Ovary (tissue), 9 donors: ENCODE results near the gene SMIM23. TPM values are rescaled to one million over a fixed set of nuclear protein-coding genes. Genes with fewer than 3 reads are reported as not detected.

ENCODE experiments used
- DNase-seq, 5 donors: peaks; one replicate each; pipeline ENCODE4 v3.0.0-alpha.2; 2019 to 2020
- H3K27ac ChIP-seq, 2 donors: fragments of 200-600 bp; one replicate each; pipeline versions ENCODE4 v1.5.1 to v1.8.0; 2019 to 2022
- H3K27me3 ChIP-seq: fragments of 200-600 bp; one replicate; pipeline ENCODE4 v1.8.0; 2022
- H3K36me3 ChIP-seq: fragments of 200-600 bp; sonication (generic); one replicate; pipeline ENCODE4 v1.5.1; 2019
- H3K4me1 ChIP-seq: one replicate; pipeline ENCODE4 v1.8.1; 2013; ENCODE audit warnings: mild to moderate bottlenecking, moderate library complexity; ENCODE audit not compliant: insufficient read depth
- H3K4me3 ChIP-seq: fragments of 200-600 bp; sonication (generic); one replicate; pipeline ENCODE4 v1.5.1; 2017
- H3K9me3 ChIP-seq, 2 donors: fragments of 200-600 bp in 1 of 2; sonication (generic) in 1 of 2; one replicate each; pipeline versions ENCODE4 v1.5.1 to v1.8.1; 2013 to 2019; ENCODE audit warnings: mild to moderate bottlenecking in 1 of 2, moderate library complexity in 1 of 2
- EP300 ChIP-seq: sonication (generic); formaldehyde crosslinking; IDR thresholded peaks from one replicate; pipeline ENCODE4 v1.6.1; 2017; ENCODE audit warnings: antibody characterized with exemption
- POLR2A ChIP-seq: fragments of 450-650 bp; IDR thresholded peaks from one replicate; pipeline ENCODE4 v1.6.1; 2017; ENCODE audit warnings: antibody characterized with exemption, mild to moderate bottlenecking, moderate library complexity
- WGBS, 3 donors: extraction: QIAGEN DNeasy Blood & Tissue Kit in 1 of 3; methylation state at CpG; one replicate each; pipeline versions ENCODE4 v1.1.5 to v1.1.7; 2013 to 2017; 5-methylcytosine and 5-hydroxymethylcytosine counted together
- intact Hi-C, 4 donors: fragments of 100-400 bp; cut with DNase I; formaldehyde crosslinking; loops; one replicate each; pipeline versions ENCODE4 v1.11.0 to v1.15.1; 2022 to 2023
- polyA plus RNA-seq, 2 donors: library from polyadenylated mRNA; stranded (reverse); fragments of 200-250 nt in 1 of 2; fragments of 350-450 nt in 1 of 2; fragmentation: Illumina TruSeq in 1 of 2; extraction: RNeasy Lipid Tissue Mini Kit (QIAGEN cat#74804) in 1 of 2; gene quantifications; one replicate each; pipeline ENCODE4 v1.2.3, GENCODE V29; 2013 to 2014
- total RNA-seq, 7 donors: library from RNA; depleted of rRNA in 2 of 7; stranded (reverse); fragments of >200 nt in 2 of 7; fragmentation: NEBNext Ultra II Directional in 3 of 7; extraction: Animal tissue kit (Norgen Biotek cat#: 25700) in 3 of 7; gene quantifications; one replicate each; pipeline versions ENCODE4 v1.1.0 to v1.2.4, GENCODE V29; 2016 to 2023
- TF ChIP-seq, protein P1 (sequence below), 3 donors: fragments of 450-650 bp in 2 of 3; fragments of 200-600 bp in 1 of 3; IDR thresholded peaks; one replicate each; pipeline versions ENCODE4 v1.5.1 to v1.8.0; 2016 to 2022; ENCODE audit warnings: antibody characterized with exemption in 3 of 3, mild to moderate bottlenecking in 1 of 3
- donor health status: DM: no; HTN: no; CAD: no; lungs with moderate emphysema.
- donor health status: DM: no; HTN: no; CAD: no.
- donor health status: Bipolar disorder and iron deficiency.
- donor health status: DM: yes; HTN: yes; CAD: no.
- donor health status: DM: no; HTN: no; CAD: no.
- donor health status: DM: yes; HTN: yes; CAD: no.

Gene SMIM23
- total and polyA plus RNA-seq, 9 donors = not detected

DNA sequence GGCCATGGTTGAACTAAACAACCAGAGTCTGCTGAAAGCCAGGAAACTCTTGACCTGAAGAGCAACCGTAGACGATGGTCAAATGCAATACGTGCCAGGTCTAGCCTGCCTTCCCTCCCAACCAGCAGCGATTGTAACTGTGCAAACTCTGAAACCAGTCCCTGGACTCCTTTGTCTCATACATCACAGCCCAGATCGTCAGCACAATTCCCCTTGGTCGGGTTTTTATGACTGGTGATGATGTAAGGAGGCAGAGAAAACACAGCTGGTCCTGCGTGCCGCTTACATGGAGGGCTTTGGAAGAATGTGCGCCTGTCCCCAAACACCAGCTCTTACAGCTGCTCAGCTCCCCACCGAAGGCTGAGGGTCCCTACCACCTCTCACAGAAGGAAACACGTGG lies 24.6 kb downstream of the SMIM23 start:
- DNase-seq = no peak
- 70 to 75% (median 72%) methylated on average over 11 of the region's 11 CpGs for WGBS, 3 donors
- no peaks in the 10 kb centered on the region for H3K4me1 ChIP-seq
- H3K27me3 ChIP-seq = no peaks in the 10 kb centered on the region
- H3K36me3 ChIP-seq = no peaks in the 10 kb centered on the region
- TF ChIP-seq EP300 (no peak), POLR2A (no peak)
- TF ChIP-seq, protein P1, sequence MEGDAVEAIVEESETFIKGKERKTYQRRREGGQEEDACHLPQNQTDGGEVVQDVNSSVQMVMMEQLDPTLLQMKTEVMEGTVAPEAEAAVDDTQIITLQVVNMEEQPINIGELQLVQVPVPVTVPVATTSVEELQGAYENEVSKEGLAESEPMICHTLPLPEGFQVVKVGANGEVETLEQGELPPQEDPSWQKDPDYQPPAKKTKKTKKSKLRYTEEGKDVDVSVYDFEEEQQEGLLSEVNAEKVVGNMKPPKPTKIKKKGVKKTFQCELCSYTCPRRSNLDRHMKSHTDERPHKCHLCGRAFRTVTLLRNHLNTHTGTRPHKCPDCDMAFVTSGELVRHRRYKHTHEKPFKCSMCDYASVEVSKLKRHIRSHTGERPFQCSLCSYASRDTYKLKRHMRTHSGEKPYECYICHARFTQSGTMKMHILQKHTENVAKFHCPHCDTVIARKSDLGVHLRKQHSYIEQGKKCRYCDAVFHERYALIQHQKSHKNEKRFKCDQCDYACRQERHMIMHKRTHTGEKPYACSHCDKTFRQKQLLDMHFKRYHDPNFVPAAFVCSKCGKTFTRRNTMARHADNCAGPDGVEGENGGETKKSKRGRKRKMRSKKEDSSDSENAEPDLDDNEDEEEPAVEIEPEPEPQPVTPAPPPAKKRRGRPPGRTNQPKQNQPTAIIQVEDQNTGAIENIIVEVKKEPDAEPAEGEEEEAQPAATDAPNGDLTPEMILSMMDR (IDR thresholded peaks at IDR 0.05) = no peak
- H3K9me3 ChIP-seq = no peaks in the 10 kb centered on the region
- no peak overlapping the region for H3K4me3 ChIP-seq
- H3K27ac ChIP-seq = no peak overlapping the region
- intact Hi-C loops = no loop called here

DNA sequence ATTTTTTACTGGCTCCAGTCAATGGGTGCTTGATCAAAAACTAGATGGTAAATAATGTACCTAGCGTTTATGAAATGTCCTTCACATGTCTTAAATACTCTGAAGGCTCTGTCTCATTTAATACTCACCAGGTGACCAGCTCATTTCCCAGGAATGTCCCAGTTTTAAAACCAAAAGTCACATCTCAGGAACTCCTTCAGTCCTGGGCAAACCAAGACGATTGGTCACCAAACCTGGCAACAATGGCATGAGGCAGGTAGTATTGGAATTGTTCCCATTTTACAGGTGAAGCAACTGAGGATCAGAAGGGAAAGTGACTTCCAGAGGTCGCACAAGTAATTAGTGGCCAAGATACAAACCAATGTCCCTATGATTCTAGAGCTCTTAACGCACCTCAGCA lies 27.7 kb downstream of the SMIM23 start:
- intact Hi-C loops = no loop called here
- Histone ChIP-seq H3K36me3 (no peaks in the 10 kb centered on the region), H3K4me1 (no peaks in the 10 kb centered on the region), H3K4me3 (no peak overlapping the region), H3K27me3 (no peaks in the 10 kb centered on the region), H3K27ac (no peak overlapping the region), H3K9me3 (no peaks in the 10 kb centered on the region)
- 88 to 94% (median 91%) methylated on average over 4 of the region's 4 CpGs for WGBS, 3 donors
- TF ChIP-seq POLR2A (no peak), EP300 (no peak)
- DNase-seq = no peak

DNA sequence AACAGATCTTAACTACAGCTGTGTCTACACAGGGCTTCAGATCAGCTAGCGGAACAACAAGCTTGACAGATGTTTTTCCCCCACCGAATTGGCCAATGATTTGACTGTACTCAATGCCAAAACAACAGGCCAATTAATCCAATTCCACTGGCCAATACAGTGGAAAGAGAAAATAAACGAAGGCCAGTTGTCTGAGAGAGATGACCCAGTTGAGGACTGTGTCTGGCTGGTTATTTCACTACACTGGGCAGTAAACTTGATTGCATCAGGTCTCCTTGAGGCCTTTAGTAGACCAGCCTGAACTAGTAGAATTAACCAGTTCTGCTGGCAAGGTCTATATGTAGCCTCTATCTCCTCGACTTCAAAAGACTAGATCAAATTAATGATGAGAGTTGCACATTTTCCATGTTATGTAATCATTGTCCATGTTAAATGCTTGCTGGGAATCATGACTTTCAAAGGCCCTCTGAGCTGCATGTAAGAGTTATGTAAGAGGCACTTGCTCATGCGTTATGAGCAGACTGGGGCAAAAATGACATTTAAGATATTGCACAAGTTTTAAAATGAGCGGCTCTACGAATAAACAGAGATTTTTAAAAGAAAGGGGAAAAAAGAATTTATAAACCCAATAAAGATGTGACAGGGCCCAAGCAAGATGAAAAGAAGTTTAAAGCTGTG lies 28.3 kb downstream of the SMIM23 start:
- intact Hi-C loops = no loop called here
- H3K36me3 ChIP-seq = no peaks in the 10 kb centered on the region
- DNase-seq = no peak
- no peaks in the 10 kb centered on the region for H3K4me1 ChIP-seq
- H3K27me3 ChIP-seq = no peaks in the 10 kb centered on the region
- WGBS, 3 donors = 87 to 88% (median 87%) methylated on average over 7 of the region's 7 CpGs
- H3K9me3 ChIP-seq = no peaks in the 10 kb centered on the region
- H3K27ac ChIP-seq = no peak overlapping the region
- H3K4me3 ChIP-seq = no peak overlapping the region
- TF ChIP-seq POLR2A = no peak
- TF ChIP-seq, protein P1 (IDR thresholded peaks at IDR 0.05) = no peak
- no peak for TF ChIP-seq EP300

DNA sequence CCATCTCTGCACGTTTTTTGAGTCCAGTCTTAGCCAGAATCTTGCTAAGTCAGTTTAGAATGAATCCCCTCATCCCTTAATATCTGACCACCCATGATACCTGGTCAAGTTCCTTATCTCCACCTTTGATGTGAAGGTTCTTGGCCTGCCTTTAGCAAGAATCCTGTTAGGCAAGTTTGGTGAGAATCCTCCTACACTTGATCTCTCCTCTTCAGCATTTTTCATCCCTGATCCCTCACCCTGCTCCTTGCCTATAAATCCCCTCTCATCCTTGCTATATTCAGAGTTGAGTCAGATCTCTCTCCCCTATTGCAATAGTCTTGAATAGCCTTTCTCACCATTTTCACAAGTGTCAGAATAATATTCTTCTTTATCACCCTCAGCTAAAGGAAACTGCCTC lies 31.0 kb downstream of the SMIM23 start:
- H3K27ac ChIP-seq = no peak overlapping the region
- no peaks in the 10 kb centered on the region for H3K9me3 ChIP-seq
- H3K4me3 ChIP-seq = no peak overlapping the region
- no peaks in the 10 kb centered on the region for H3K4me1 ChIP-seq
- intact Hi-C loops = no loop called here
- no peaks in the 10 kb centered on the region for H3K27me3 ChIP-seq
- no peak for DNase-seq
- TF ChIP-seq, protein P1 (IDR thresholded peaks at IDR 0.05) = no peak
- TF ChIP-seq EP300 (no peak), POLR2A (no peak)
- H3K36me3 ChIP-seq = no peaks in the 10 kb centered on the region
- WGBS, 3 donors = 33 to 46% (median 41%) methylated on average over 1 of the region's 1 CpG

DNA sequence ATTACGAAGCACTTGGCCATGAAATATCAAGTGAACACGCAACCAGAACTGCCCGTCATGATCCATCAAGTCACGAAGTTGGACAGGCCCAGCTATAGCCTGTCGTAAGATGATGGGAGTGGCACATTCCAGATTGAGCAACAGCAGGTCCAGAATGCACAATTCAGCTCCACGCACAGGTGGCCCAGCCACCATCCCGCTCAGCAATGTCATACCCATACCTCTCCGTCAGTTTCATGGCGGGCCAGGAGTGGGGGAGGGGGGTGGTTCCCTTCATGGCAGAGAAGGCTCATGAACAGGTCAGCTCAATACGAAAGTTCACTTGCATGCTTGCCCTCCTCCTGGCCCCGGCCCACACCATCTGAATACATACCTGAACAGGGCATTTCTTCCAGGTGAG lies 34.9 kb downstream of the SMIM23 start:
- no peak for DNase-seq
- no peaks in the 10 kb centered on the region for H3K4me1 ChIP-seq
- H3K4me3 ChIP-seq = no peak overlapping the region
- no peak for TF ChIP-seq POLR2A
- TF ChIP-seq, protein P1 (IDR thresholded peaks at IDR 0.05) = no peak
- TF ChIP-seq EP300 = no peak
- H3K27me3 ChIP-seq = no peaks in the 10 kb centered on the region
- H3K9me3 ChIP-seq = no peaks in the 10 kb centered on the region
- no peak overlapping the region for H3K27ac ChIP-seq
- no peaks in the 10 kb centered on the region for H3K36me3 ChIP-seq
- 88 to 97% (median 92%) methylated on average over 11 of the region's 11 CpGs for WGBS, 3 donors
- intact Hi-C loops = no loop called here
